ENCODE measurements around the gene POLR2L.
A peak's percentile ranks its signal among the peaks of the same experiment; 100 is the strongest.

Gene POLR2L

DNA sequence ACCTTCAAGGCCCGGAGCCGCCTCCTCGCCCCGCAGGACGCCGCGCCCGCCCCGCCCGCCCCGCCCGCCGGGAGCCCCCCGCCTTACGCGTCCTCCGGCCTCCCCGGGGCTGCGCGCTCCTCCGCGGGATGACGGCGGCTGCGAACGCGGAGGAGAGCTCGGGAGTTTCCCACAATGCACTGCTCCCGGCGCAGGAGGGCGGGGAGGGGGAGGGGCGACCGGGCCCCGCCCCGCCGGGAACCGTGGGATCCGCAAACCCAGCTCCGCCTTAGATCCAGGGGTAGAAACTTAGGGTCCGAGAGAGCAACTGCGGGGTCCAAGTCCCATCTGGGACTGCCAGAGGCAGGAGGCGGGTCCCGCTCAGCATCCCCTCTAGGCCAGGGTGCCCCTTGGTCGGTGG, 52.4 kb downstream of the POLR2L start, which contains the start of gene CEND1:
Gene CEND1, minus strand, starts transcription at position 148 of the 400 bp plus-strand sequence. CDS start 1,514 bp downstream, outside the sequence.
- TF ChIP-seq CTCF (IDR thresholded peaks at IDR 0.05; ENCODE audit: extremely low read depth, insufficient read depth, missing control alignments), result no peak
- in situ Hi-C loops (cut with MboI; ENCODE audit: low pct_unique_long_range_greater_than_20kb, low sequenced_read_pairs, unreplicated experiment), result no loop called here
- peak; percentile 78 for DNase-seq (ENCODE audit: low spot score)

Measured in GM13977 (cell line).